Body of pancreas (tissue), 4 donors: ENCODE measurements around the gene ARHGEF4. TPM values are rescaled to one million over a fixed set of nuclear protein-coding genes. Genes with fewer than 3 reads are reported as not detected.

Source experiments
- ATAC-seq: fragments of 150-250 bp; one replicate; pipeline ENCODE4 v1.9.1; 2016
- DNase-seq, 4 donors: peaks; one replicate each; pipeline ENCODE4 v3.0.0-alpha.2; 2019
- H3K27ac ChIP-seq, 4 donors: fragments of 200-600 bp; sonication (generic); 1 replicate in 3 of 4; 2 replicates in 1 of 4; pipeline versions ENCODE4 v1.5.1 to v1.6.1; 2016 to 2019; ENCODE audit warnings: mild to moderate bottlenecking in 1 of 4, mixed read lengths in 1 of 4, moderate library complexity in 1 of 4
- H3K27me3 ChIP-seq, 2 donors: fragments of 200-600 bp; sonication (generic); one replicate each; pipeline ENCODE4 v1.6.0; 2016; ENCODE audit warnings: mild to moderate bottlenecking in 1 of 2
- H3K36me3 ChIP-seq, 2 donors: fragments of 200-600 bp; sonication (generic); replicated peaks in 1 of 2; 2 replicates each; pipeline ENCODE4 v1.5.1; 2016; ENCODE audit warnings: low read depth in 2 of 2; ENCODE audit not compliant: insufficient read depth in 1 of 2
- H3K4me1 ChIP-seq: fragments of 200-600 bp; sonication (generic); one replicate; pipeline ENCODE4 v1.6.0; 2016
- H3K4me3 ChIP-seq, 2 donors: fragments of 200-600 bp; sonication (generic); 1 replicate in 1 of 2; 2 replicates in 1 of 2; pipeline ENCODE4 v1.5.1; 2016 to 2019
- H3K9me3 ChIP-seq, 3 donors: fragments of 200-600 bp; sonication (generic); 1 replicate in 2 of 3; 2 replicates in 1 of 3; pipeline ENCODE4 v1.5.1; 2016
- POLR2A ChIP-seq, 3 donors: fragments of 450-650 bp; IDR thresholded peaks; one replicate each; pipeline ENCODE4 v1.6.1; 2016; ENCODE audit warnings: antibody characterized with exemption in 3 of 3, mild to moderate bottlenecking in 2 of 3
- WGBS, 2 donors: methylation state at CpG; one replicate each; pipeline ENCODE4 v1.1.5; 2017; 5-methylcytosine and 5-hydroxymethylcytosine counted together
- intact Hi-C: fragments of 100-400 bp; cut with DNase I; formaldehyde crosslinking; loops from one replicate; pipeline ENCODE4 v1.15.1; 2023
- total RNA-seq, 2 donors: library from RNA; depleted of rRNA; stranded (reverse); fragments of >200 nt; gene quantifications; one replicate each; pipeline ENCODE4 v1.1.0, GENCODE V29; 2016
- TF ChIP-seq, protein P1 (sequence below), 7 experiments: fragments of 450-650 bp in 4 of 7; fragments of 200-600 bp in 3 of 7; sonication (generic) in 3 of 7; IDR thresholded peaks; one replicate each; pipeline ENCODE4 v1.5.1; 2016 to 2019; ENCODE audit warnings: antibody characterized with exemption in 7 of 7

ARHGEF4 gene
- total RNA-seq, 2 donors from 2014 or later: 28.8 to 39.9 TPM

DNA sequence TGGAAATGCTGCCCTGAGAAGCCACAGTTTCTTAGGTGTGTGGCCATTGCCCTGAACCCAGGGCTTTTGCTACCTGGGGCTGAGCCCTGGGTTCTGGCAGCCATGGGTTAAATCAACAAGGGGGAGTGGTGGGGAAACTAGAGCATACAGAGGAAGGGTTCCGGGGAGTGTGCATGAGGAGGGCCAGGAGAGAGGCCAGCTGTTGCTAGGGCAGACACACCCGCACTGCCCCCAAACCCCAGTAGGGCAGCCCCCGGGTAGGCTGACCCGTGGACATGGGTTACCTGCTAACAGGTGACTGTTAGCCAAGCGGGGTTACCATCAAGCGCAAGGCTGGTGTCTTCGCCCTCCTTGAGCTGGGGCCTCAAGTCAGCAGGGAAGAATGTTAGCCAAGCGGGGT is 14.8 kb upstream of the ARHGEF4 start:
- no peaks in the 10 kb centered on the region for H3K4me1 ChIP-seq
- no peak overlapping the region for H3K4me3 ChIP-seq
- 77 to 83% methylated on average over 5 to 8 of the region's 8 CpGs for WGBS, 2 donors
- no peaks in the 10 kb centered on the region for H3K36me3 ChIP-seq
- DNase-seq: no peak
- TF ChIP-seq POLR2A (IDR thresholded peaks at IDR 0.05): no peak
- TF ChIP-seq, protein P1, sequence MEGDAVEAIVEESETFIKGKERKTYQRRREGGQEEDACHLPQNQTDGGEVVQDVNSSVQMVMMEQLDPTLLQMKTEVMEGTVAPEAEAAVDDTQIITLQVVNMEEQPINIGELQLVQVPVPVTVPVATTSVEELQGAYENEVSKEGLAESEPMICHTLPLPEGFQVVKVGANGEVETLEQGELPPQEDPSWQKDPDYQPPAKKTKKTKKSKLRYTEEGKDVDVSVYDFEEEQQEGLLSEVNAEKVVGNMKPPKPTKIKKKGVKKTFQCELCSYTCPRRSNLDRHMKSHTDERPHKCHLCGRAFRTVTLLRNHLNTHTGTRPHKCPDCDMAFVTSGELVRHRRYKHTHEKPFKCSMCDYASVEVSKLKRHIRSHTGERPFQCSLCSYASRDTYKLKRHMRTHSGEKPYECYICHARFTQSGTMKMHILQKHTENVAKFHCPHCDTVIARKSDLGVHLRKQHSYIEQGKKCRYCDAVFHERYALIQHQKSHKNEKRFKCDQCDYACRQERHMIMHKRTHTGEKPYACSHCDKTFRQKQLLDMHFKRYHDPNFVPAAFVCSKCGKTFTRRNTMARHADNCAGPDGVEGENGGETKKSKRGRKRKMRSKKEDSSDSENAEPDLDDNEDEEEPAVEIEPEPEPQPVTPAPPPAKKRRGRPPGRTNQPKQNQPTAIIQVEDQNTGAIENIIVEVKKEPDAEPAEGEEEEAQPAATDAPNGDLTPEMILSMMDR (IDR thresholded peaks at IDR 0.05): no peak
- no peaks in the 10 kb centered on the region for H3K9me3 ChIP-seq
- no peak overlapping the region for H3K27ac ChIP-seq
- ATAC-seq: no peak
- intact Hi-C loops: no loop called here
- H3K27me3 ChIP-seq: no peaks in the 10 kb centered on the region

DNA sequence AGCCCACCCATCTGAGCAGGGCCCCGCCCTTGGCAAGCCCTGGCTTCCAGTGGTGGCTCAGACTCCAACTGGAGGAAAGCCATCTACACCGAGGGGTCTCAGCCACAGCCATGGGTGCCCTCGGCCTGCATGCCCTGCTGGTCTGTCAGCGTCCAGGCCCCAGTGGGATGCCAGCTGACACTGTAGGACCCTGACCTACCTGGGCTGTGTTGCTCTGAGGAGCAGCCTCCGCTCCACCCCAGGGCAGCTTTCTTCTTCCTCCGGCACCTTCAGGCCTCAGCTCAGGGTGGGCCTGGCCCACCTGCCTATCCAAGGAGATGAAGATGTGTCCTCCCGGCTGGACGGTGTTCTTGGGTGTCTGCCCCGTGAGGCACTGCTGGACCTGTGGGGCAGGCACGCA is 13.9 kb upstream of the ARHGEF4 start:
- Histone ChIP-seq H3K27me3 (no peaks in the 10 kb centered on the region), H3K27ac (no peak overlapping the region), H3K4me1 (no peaks in the 10 kb centered on the region), H3K4me3 (no peak overlapping the region), H3K9me3 (no peaks in the 10 kb centered on the region), H3K36me3 (no peaks in the 10 kb centered on the region)
- no peak for DNase-seq
- 87 to 93% methylated on average over 6 to 10 of the region's 10 CpGs for WGBS, 2 donors
- intact Hi-C loops: no loop called here
- no peak for TF ChIP-seq POLR2A (IDR thresholded peaks at IDR 0.05)
- TF ChIP-seq, protein P1 (IDR thresholded peaks at IDR 0.05): no peak
- no peak for ATAC-seq

DNA sequence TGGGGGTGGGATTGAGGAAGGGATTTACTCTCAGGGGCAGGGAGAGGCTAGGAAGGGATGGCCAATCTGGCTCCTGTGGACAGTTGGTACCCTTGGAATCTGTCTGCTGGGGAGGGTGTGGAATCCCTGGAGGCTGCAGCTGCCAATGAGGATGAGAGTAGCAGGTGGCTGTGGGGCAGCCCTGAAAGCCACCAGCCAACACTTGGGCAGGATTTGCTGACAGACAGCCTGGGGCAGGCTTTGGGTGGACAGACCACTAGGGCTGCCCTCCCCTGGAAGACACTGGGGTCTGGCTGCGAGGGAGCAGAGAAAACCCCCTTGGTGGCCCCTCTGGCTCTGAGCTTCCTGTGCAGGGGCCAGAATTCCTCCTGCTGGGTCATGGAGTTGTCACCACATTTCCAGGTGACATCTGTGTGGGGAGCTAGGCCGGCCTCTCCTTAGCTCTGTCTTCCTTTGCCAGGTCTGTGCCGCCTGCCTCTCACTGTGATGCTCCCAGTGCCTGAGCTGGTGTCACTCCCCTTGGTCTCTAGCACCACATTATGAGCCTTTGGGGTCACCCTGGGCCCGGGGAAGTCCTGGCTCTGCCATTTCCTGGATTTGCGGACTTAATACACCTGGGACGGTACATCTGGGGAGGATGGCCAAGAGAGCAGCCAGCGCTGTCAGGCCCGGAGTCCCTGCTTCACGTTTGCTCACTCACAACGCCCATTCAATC is 13.4 kb upstream of the ARHGEF4 start:
- Histone ChIP-seq H3K9me3 (no peaks in the 10 kb centered on the region), H3K36me3 (no peaks in the 10 kb centered on the region), H3K27me3 (no peaks in the 10 kb centered on the region), H3K4me3 (no peak overlapping the region), H3K4me1 (no peaks in the 10 kb centered on the region), H3K27ac (no peak overlapping the region)
- ATAC-seq (no peak), DNase-seq (no peak)
- intact Hi-C loops: no loop called here
- TF ChIP-seq POLR2A (IDR thresholded peaks at IDR 0.05): no peak
- TF ChIP-seq, protein P1 (IDR thresholded peaks at IDR 0.05): no peak
- WGBS, 2 donors: 81% methylated on average over 7 to 10 of the region's 10 CpGs

DNA sequence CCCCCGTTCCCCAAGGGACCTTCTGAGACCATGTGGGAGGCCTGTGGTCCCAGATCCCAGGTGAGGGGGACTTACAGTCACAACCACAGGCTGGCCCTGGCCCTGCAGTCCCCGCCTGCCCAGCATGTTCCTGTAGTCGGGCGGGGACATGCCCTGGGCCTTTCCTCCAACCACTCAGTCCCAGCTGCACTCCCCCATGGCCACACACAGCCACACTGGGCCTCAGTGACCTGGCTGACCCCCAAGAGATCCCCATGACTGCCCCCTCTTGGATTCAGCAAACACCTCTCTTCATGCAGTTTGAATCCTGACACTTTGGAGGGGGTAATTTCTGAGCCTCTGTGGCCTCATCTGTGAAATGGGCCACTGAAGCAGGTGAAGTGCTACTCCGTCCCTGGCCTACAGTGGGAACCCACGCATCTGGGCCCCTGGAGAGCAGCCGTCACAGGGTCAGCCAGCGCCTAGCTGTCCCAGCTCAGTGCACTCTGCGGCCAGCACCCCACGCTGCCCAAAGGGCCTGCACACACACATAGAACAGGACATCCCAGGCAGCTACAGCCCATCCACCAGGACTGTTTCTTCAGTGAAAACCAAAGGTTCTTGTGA is 12.7 kb upstream of the ARHGEF4 start:
- DNase-seq (no peak), ATAC-seq (no peak)
- intact Hi-C loops: no loop called here
- no peaks in the 10 kb centered on the region for H3K4me1 ChIP-seq
- no peak overlapping the region for H3K4me3 ChIP-seq
- no peaks in the 10 kb centered on the region for H3K9me3 ChIP-seq
- H3K36me3 ChIP-seq: no peaks in the 10 kb centered on the region
- no peak for TF ChIP-seq POLR2A (IDR thresholded peaks at IDR 0.05)
- TF ChIP-seq, protein P1 (IDR thresholded peaks at IDR 0.05): no peak
- H3K27ac ChIP-seq: no peak overlapping the region
- no peaks in the 10 kb centered on the region for H3K27me3 ChIP-seq
- 80 to 81% methylated on average over 1 to 10 of the region's 10 CpGs for WGBS, 2 donors
